ENCODE measurements around the gene EEF1E1. TPM values are rescaled to one million over a fixed set of nuclear protein-coding genes. Genes with fewer than 3 reads are reported as not detected.

EEF1E1 gene
- total and polyA plus RNA-seq, 4 donors: 12.9 to 30.6 (median 18.3) TPM

DNA sequence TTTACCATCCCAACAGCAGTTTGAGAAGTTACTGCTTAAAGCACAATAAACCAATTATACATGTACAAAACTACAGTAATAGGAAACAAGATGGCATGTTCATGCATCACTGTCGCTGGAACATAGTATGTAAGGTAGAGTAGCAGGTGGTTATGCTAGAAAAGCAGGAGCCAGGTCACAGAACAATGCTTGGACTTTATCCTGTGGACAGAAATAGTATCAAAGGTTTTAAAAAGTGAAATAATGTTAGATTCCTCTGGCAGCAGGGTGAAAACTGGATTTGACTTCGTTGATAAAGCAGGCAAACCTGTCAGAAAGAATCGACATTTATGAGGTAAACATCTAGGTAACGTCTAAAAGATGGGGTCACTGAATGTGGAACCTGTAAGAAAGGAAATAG, 40.6 kb downstream of the EEF1E1 start:
- H3K27me3 ChIP-seq (ENCODE audit: control insufficient read depth in 4 of 4, insufficient read depth in 4 of 4, low read length in 3 of 4): no peaks in the 10 kb centered on the region
- no peak overlapping the region for H3K9ac ChIP-seq (ENCODE audit: low read depth in 1 of 2, low read length in 2 of 2)
- WGBS: 50% methylated on average over 4 of the region's 4 CpGs
- peaks cover 6 to 28% (median 15%) of the 10 kb centered on the region in 4 donors for H3K4me1 ChIP-seq (ENCODE audit: control insufficient read depth in 4 of 4, insufficient read depth in 4 of 4, low read length in 3 of 4)
- peak; percentile 53 for TF ChIP-seq HNF4A (conservative IDR thresholded peaks at IDR 0.05)
- no peak for TF ChIP-seq GABPA (IDR thresholded peaks at IDR 0.05 in 1 of 2, conservative IDR thresholded peaks at IDR 0.05 in 1 of 2)
- TF ChIP-seq TAF1 (conservative IDR thresholded peaks at IDR 0.05): no peak
- peak; percentile 18 for TF ChIP-seq SP1 (IDR thresholded peaks at IDR 0.05)
- no peak for TF ChIP-seq FOXA2 (IDR thresholded peaks at IDR 0.05)
- TF ChIP-seq RAD21 (IDR thresholded peaks at IDR 0.05): no peak
- no peak for TF ChIP-seq EGR1 (IDR thresholded peaks at IDR 0.05; ENCODE audit: low read depth in 2 of 2)
- TF ChIP-seq HNF4G (IDR thresholded peaks at IDR 0.05): no peak
- TF ChIP-seq JUND (IDR thresholded peaks at IDR 0.05): no peak
- TF ChIP-seq RXRA (IDR thresholded peaks at IDR 0.05): no peak
- TF ChIP-seq, protein P1, sequence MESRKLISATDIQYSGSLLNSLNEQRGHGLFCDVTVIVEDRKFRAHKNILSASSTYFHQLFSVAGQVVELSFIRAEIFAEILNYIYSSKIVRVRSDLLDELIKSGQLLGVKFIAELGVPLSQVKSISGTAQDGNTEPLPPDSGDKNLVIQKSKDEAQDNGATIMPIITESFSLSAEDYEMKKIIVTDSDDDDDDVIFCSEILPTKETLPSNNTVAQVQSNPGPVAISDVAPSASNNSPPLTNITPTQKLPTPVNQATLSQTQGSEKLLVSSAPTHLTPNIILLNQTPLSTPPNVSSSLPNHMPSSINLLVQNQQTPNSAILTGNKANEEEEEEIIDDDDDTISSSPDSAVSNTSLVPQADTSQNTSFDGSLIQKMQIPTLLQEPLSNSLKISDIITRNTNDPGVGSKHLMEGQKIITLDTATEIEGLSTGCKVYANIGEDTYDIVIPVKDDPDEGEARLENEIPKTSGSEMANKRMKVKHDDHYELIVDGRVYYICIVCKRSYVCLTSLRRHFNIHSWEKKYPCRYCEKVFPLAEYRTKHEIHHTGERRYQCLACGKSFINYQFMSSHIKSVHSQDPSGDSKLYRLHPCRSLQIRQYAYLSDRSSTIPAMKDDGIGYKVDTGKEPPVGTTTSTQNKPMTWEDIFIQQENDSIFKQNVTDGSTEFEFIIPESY (IDR thresholded peaks at IDR 0.05): no peak
- TF ChIP-seq, protein P2, sequence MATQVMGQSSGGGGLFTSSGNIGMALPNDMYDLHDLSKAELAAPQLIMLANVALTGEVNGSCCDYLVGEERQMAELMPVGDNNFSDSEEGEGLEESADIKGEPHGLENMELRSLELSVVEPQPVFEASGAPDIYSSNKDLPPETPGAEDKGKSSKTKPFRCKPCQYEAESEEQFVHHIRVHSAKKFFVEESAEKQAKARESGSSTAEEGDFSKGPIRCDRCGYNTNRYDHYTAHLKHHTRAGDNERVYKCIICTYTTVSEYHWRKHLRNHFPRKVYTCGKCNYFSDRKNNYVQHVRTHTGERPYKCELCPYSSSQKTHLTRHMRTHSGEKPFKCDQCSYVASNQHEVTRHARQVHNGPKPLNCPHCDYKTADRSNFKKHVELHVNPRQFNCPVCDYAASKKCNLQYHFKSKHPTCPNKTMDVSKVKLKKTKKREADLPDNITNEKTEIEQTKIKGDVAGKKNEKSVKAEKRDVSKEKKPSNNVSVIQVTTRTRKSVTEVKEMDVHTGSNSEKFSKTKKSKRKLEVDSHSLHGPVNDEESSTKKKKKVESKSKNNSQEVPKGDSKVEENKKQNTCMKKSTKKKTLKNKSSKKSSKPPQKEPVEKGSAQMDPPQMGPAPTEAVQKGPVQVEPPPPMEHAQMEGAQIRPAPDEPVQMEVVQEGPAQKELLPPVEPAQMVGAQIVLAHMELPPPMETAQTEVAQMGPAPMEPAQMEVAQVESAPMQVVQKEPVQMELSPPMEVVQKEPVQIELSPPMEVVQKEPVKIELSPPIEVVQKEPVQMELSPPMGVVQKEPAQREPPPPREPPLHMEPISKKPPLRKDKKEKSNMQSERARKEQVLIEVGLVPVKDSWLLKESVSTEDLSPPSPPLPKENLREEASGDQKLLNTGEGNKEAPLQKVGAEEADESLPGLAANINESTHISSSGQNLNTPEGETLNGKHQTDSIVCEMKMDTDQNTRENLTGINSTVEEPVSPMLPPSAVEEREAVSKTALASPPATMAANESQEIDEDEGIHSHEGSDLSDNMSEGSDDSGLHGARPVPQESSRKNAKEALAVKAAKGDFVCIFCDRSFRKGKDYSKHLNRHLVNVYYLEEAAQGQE (IDR thresholded peaks at IDR 0.05): no peak
- no peaks in the 10 kb centered on the region for H3K9me3 ChIP-seq (ENCODE audit: control insufficient read depth in 4 of 4, low read length in 3 of 4)
- no peak for DNase-seq (ENCODE audit: low spot score)
- H3K4me3 ChIP-seq (ENCODE audit: low read depth in 1 of 3, low read length in 3 of 3): no peak overlapping the region
- no peak overlapping the region for H3K27ac ChIP-seq (ENCODE audit: low read depth in 1 of 2, low read length in 2 of 2)
- peaks cover 3 to 11% (median 8%) of the 10 kb centered on the region in 4 donors for H3K36me3 ChIP-seq (ENCODE audit: control insufficient read depth in 4 of 4, insufficient read depth in 3 of 4, low read depth in 1 of 4, low read length in 3 of 4)

DNA sequence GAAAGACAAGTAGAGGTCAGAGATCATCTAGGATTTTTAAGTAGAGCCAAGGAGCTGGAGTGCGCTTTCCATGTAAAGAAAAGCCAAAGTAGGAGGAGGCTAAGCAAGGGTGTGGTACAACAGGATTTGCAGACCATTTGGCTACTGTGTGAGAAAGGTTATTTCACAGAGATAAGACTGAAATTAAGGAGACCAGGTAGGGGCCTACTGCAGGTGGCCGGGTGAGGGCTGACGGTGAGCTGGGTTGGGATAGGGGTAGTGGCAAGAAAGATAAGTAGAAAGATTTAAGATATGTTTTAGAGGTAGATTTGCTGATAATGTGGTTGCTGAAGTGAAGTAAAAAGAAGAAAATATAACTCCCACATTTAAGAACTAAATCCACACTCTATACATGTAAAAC, 42.0 kb downstream of the EEF1E1 start:
- no peak for TF ChIP-seq GABPA (IDR thresholded peaks at IDR 0.05 in 1 of 2, conservative IDR thresholded peaks at IDR 0.05 in 1 of 2)
- no peak for TF ChIP-seq EGR1 (IDR thresholded peaks at IDR 0.05; ENCODE audit: low read depth in 2 of 2)
- TF ChIP-seq SP1 (IDR thresholded peaks at IDR 0.05): no peak
- Histone ChIP-seq H3K27ac (ENCODE audit: low read depth in 1 of 2, low read length in 2 of 2) (no peak overlapping the region), H3K4me3 (ENCODE audit: low read depth in 1 of 3, low read length in 3 of 3) (no peak overlapping the region), H3K27me3 (ENCODE audit: control insufficient read depth in 4 of 4, insufficient read depth in 4 of 4, low read length in 3 of 4) (no peaks in the 10 kb centered on the region), H3K9ac (ENCODE audit: low read depth in 1 of 2, low read length in 2 of 2) (no peak overlapping the region), H3K9me3 (ENCODE audit: control insufficient read depth in 4 of 4, low read length in 3 of 4) (no peaks in the 10 kb centered on the region), H3K4me1 (ENCODE audit: control insufficient read depth in 4 of 4, insufficient read depth in 4 of 4, low read length in 3 of 4) (peaks cover 6 to 28% (median 15%) of the 10 kb centered on the region in 4 donors), H3K36me3 (ENCODE audit: control insufficient read depth in 4 of 4, insufficient read depth in 3 of 4, low read depth in 1 of 4, low read length in 3 of 4) (peaks cover 3 to 17% (median 11%) of the 10 kb centered on the region in 4 donors)
- 94% methylated on average over 3 of the region's 3 CpGs for WGBS
- DNase-seq (ENCODE audit: low spot score): no peak

DNA sequence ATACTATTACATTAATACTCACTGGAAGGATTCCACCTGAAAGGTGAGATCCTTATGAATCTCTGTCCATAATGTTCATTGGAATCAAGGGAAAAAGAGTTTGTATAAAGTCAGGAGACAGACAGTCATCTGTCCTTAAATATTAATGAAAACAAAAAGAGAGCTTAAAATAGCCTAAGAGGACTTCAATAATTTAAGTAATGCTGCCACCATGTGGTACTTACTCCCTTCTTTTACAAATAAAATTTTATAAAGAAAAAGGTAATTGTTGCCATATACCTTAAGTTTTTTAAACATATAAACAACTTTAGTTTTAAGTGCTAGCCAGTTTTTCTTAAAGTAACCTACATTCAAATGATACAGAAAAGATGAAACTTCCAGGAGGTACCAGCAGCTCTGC, 43.2 kb downstream of the EEF1E1 start:
- Histone ChIP-seq H3K27me3 (ENCODE audit: control insufficient read depth in 4 of 4, insufficient read depth in 4 of 4, low read length in 3 of 4) (no peaks in the 10 kb centered on the region), H3K27ac (ENCODE audit: low read depth in 1 of 2, low read length in 2 of 2) (no peak overlapping the region), H3K4me1 (ENCODE audit: control insufficient read depth in 4 of 4, insufficient read depth in 4 of 4, low read length in 3 of 4) (peaks cover 0 to 22% (median 13%) of the 10 kb centered on the region in 4 donors), H3K4me3 (ENCODE audit: low read depth in 1 of 3, low read length in 3 of 3) (no peak overlapping the region), H3K9ac (ENCODE audit: low read depth in 1 of 2, low read length in 2 of 2) (no peak overlapping the region), H3K9me3 (ENCODE audit: control insufficient read depth in 4 of 4, low read length in 3 of 4) (no peaks in the 10 kb centered on the region), H3K36me3 (ENCODE audit: control insufficient read depth in 4 of 4, insufficient read depth in 3 of 4, low read depth in 1 of 4, low read length in 3 of 4) (peaks cover 3 to 17% (median 11%) of the 10 kb centered on the region in 4 donors)
- DNase-seq (ENCODE audit: low spot score): no peak
- TF ChIP-seq JUND (IDR thresholded peaks at IDR 0.05) (no peak), RAD21 (IDR thresholded peaks at IDR 0.05) (peak; percentile 67 to 71)
- TF ChIP-seq, protein P3, sequence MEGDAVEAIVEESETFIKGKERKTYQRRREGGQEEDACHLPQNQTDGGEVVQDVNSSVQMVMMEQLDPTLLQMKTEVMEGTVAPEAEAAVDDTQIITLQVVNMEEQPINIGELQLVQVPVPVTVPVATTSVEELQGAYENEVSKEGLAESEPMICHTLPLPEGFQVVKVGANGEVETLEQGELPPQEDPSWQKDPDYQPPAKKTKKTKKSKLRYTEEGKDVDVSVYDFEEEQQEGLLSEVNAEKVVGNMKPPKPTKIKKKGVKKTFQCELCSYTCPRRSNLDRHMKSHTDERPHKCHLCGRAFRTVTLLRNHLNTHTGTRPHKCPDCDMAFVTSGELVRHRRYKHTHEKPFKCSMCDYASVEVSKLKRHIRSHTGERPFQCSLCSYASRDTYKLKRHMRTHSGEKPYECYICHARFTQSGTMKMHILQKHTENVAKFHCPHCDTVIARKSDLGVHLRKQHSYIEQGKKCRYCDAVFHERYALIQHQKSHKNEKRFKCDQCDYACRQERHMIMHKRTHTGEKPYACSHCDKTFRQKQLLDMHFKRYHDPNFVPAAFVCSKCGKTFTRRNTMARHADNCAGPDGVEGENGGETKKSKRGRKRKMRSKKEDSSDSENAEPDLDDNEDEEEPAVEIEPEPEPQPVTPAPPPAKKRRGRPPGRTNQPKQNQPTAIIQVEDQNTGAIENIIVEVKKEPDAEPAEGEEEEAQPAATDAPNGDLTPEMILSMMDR (IDR thresholded peaks at IDR 0.05; ENCODE audit: low read depth, low read length, missing input control): peak; percentile 17

Data from liver (tissue), 9 donors.